Suprapubic skin (tissue), 4 donors: ENCODE data around the gene ACBD6.

Source experiments
- CTCF ChIP-seq, 2 donors: fragments of 200-600 bp in 1 of 2; fragments of 450-650 bp in 1 of 2; sonication (generic) in 1 of 2; IDR thresholded peaks; one replicate each; pipeline ENCODE4 v1.5.1; 2016 to 2019; ENCODE audit warnings: antibody characterized with exemption in 2 of 2, mild to moderate bottlenecking in 1 of 2, moderate library complexity in 1 of 2
- POLR2A ChIP-seq, 2 donors: fragments of 450-650 bp; IDR thresholded peaks; one replicate each; pipeline ENCODE4 v1.6.1; 2017; ENCODE audit warnings: antibody characterized with exemption in 2 of 2, mild to moderate bottlenecking in 2 of 2, moderate library complexity in 2 of 2
- POLR2AphosphoS5 ChIP-seq, 3 donors: sonication (generic); formaldehyde crosslinking; IDR thresholded peaks; one replicate each; pipeline ENCODE4 v1.6.1; 2017; ENCODE audit warnings: antibody characterized with exemption in 3 of 3

GRCh38 chr1:180358649-180359048, 143.7 kb downstream of the ACBD6 start:
- TF ChIP-seq CTCF (IDR thresholded peaks at IDR 0.05), result no peak
- no peak for TF ChIP-seq POLR2A (IDR thresholded peaks at IDR 0.05)
- no peak for TF ChIP-seq POLR2AphosphoS5 (IDR thresholded peaks at IDR 0.05)
